Upper lobe of left lung (tissue), 6 donors: ENCODE data around the gene TECTB. TPM values are rescaled to one million over a fixed set of nuclear protein-coding genes. Genes with fewer than 3 reads are reported as not detected.

ENCODE experiments used
- ATAC-seq, 2 donors: fragments of 200-7000 bp; cut with Tn5 transposase; one replicate each; pipeline ENCODE4 v1.9.1; 2022; ENCODE audit warnings: mild to moderate bottlenecking in 2 of 2, moderate library complexity in 2 of 2; ENCODE audit not compliant: low FRiP score in 2 of 2
- DNase-seq, 2 donors: peaks; one replicate each; pipeline ENCODE4 v3.0.0-alpha.2; 2019 to 2020
- H3K27ac ChIP-seq, 4 donors: fragments of 200-600 bp; sonication (generic); one replicate each; pipeline ENCODE4 v1.5.1; 2016 to 2019
- H3K27me3 ChIP-seq, 4 donors: fragments of 200-600 bp; sonication (generic); one replicate each; pipeline ENCODE4 v1.5.1; 2017 to 2019
- H3K36me3 ChIP-seq, 4 donors: fragments of 200-600 bp; sonication (generic); one replicate each; pipeline ENCODE4 v1.5.1; 2016 to 2019
- H3K4me1 ChIP-seq, 4 donors: fragments of 200-600 bp; sonication (generic); one replicate each; pipeline ENCODE4 v1.5.1; 2018 to 2019
- H3K4me3 ChIP-seq, 4 donors: fragments of 200-600 bp; sonication (generic); one replicate each; pipeline ENCODE4 v1.5.1; 2017 to 2019; ENCODE audit warnings: mild to moderate bottlenecking in 2 of 4, moderate library complexity in 1 of 4
- H3K9me3 ChIP-seq, 4 donors: fragments of 200-600 bp; sonication (generic); one replicate each; pipeline ENCODE4 v1.5.1; 2018 to 2019
- CTCF ChIP-seq, 6 experiments: fragments of 450-650 bp in 4 of 6; fragments of 200-600 bp in 2 of 6; sonication (generic) in 2 of 6; IDR thresholded peaks; one replicate each; pipeline ENCODE4 v1.5.1; 2016 to 2019; ENCODE audit warnings: antibody characterized with exemption in 6 of 6
- EP300 ChIP-seq, 4 donors: sonication (generic); formaldehyde crosslinking; IDR thresholded peaks; one replicate each; pipeline ENCODE4 v1.5.1; 2017; ENCODE audit warnings: antibody characterized with exemption in 4 of 4, control low read depth in 2 of 4
- POLR2A ChIP-seq, 4 donors: fragments of 450-650 bp; IDR thresholded peaks; one replicate each; pipeline ENCODE4 v1.5.1; 2016 to 2017; ENCODE audit warnings: antibody characterized with exemption in 4 of 4, mild to moderate bottlenecking in 2 of 4
- POLR2AphosphoS5 ChIP-seq, 2 donors: sonication (generic); formaldehyde crosslinking; IDR thresholded peaks; one replicate each; pipeline ENCODE4 v1.5.1; 2017; ENCODE audit warnings: antibody characterized with exemption in 2 of 2
- WGBS, 2 donors: methylation state at CpG; one replicate each; pipeline ENCODE4 v1.1.5; 2017 to 2018; 5-methylcytosine and 5-hydroxymethylcytosine counted together
- total RNA-seq, 6 donors: library from RNA; depleted of rRNA in 4 of 6; stranded (reverse); fragments of >200 nt in 4 of 6; gene quantifications; one replicate each; pipeline versions ENCODE4 v1.1.0 to v1.2.1, GENCODE V29; 2016 to 2021
- donor health status: DM: no; HTN: no; CAD: no; lungs with moderate emphysema.
- donor health status: DM: no; HTN: yes; CAD: no; lungs with severe emphysema.

Gene TECTB
- total RNA-seq, 6 donors from 2014 or later: not detected

GRCh38 chr10:112286837-112287818 lies 3.9 kb downstream of the TECTB start:
- Histone ChIP-seq H3K4me1 (peaks cover 0 to 10% (median 4%) of the 10 kb centered on the region in 4 donors), H3K36me3 (no peaks in the 10 kb centered on the region), H3K4me3 (no peak overlapping the region), H3K27ac (peak overlapping the region in 2 of 4 donors; percentile 26 to 60), H3K27me3 (no peaks in the 10 kb centered on the region), H3K9me3 (no peaks in the 10 kb centered on the region)
- WGBS, 2 donors: 62 to 63% methylated on average over 8 of the region's 8 CpGs
- peak in 1 of 4 donors; percentile 55 for TF ChIP-seq EP300 (IDR thresholded peaks at IDR 0.05)
- TF ChIP-seq POLR2AphosphoS5 (IDR thresholded peaks at IDR 0.05): no peak
- TF ChIP-seq POLR2A (IDR thresholded peaks at IDR 0.05): peak in 1 of 4 donors; percentile 13
- no peak for TF ChIP-seq CTCF (IDR thresholded peaks at IDR 0.05)
- DNase-seq (peak in 1 of 2 donors; percentile 71), ATAC-seq (no peak)

- Histone ChIP-seq H3K36me3 (no peaks in the 10 kb centered on the region), H3K4me1 (peaks cover 0 to 10% (median 4%) of the 10 kb centered on the region in 4 donors), H3K27me3 (no peaks in the 10 kb centered on the region), H3K27ac (peak overlapping the region in 2 of 4 donors; percentile 26 to 60), H3K4me3 (no peak overlapping the region), H3K9me3 (no peaks in the 10 kb centered on the region)
- DNase-seq (no peak), ATAC-seq (no peak)
- WGBS, 2 donors: 60 to 81% methylated on average over 8 of the region's 8 CpGs
- no peak for TF ChIP-seq EP300 (IDR thresholded peaks at IDR 0.05)
- TF ChIP-seq CTCF (IDR thresholded peaks at IDR 0.05): no peak
- no peak for TF ChIP-seq POLR2AphosphoS5 (IDR thresholded peaks at IDR 0.05)
- TF ChIP-seq POLR2A (IDR thresholded peaks at IDR 0.05): no peak
These were observed 4.6 kb downstream of the TECTB start for GRCh38 chr10:112287844-112288243.

GRCh38 chr10:112288486-112288885 lies 5.3 kb downstream of the TECTB start:
- Histone ChIP-seq H3K27ac (no peak overlapping the region), H3K36me3 (no peaks in the 10 kb centered on the region), H3K27me3 (no peaks in the 10 kb centered on the region), H3K4me3 (no peak overlapping the region), H3K9me3 (no peaks in the 10 kb centered on the region), H3K4me1 (peaks cover 0 to 10% (median 4%) of the 10 kb centered on the region in 4 donors)
- ATAC-seq: no peak
- TF ChIP-seq EP300 (IDR thresholded peaks at IDR 0.05) (no peak), CTCF (IDR thresholded peaks at IDR 0.05) (no peak), POLR2AphosphoS5 (IDR thresholded peaks at IDR 0.05) (no peak), POLR2A (IDR thresholded peaks at IDR 0.05) (no peak)
- no peak for DNase-seq
- WGBS, 2 donors: 84 to 89% methylated on average over 3 of the region's 3 CpGs

- Histone ChIP-seq H3K4me3 (no peak overlapping the region), H3K27ac (no peak overlapping the region), H3K27me3 (no peaks in the 10 kb centered on the region), H3K4me1 (peaks cover 0 to 10% (median 4%) of the 10 kb centered on the region in 4 donors), H3K36me3 (no peaks in the 10 kb centered on the region), H3K9me3 (no peaks in the 10 kb centered on the region)
- TF ChIP-seq POLR2A (IDR thresholded peaks at IDR 0.05) (no peak), POLR2AphosphoS5 (IDR thresholded peaks at IDR 0.05) (no peak), CTCF (IDR thresholded peaks at IDR 0.05) (no peak), EP300 (IDR thresholded peaks at IDR 0.05) (no peak)
- 98 to 99% methylated on average over 7 of the region's 7 CpGs for WGBS, 2 donors
- ATAC-seq (no peak), DNase-seq (no peak)
These were observed 6.3 kb downstream of the TECTB start for GRCh38 chr10:112289373-112290053.
